ENCODE data around the gene ASMTL.
A peak's percentile ranks its signal among the peaks of the same experiment; 100 is the strongest.

Gene ASMTL

GRCh38 chrX:1403228-1403627 is 49.5 kb downstream of the ASMTL start:
- TF ChIP-seq POLR2A (IDR thresholded peaks at IDR 0.05; ENCODE audit: low read depth, low read length): no peak
- DNase-seq (ENCODE audit: insufficient read length, low spot score): no peak
- no peak for FAIRE-seq

DNA sequence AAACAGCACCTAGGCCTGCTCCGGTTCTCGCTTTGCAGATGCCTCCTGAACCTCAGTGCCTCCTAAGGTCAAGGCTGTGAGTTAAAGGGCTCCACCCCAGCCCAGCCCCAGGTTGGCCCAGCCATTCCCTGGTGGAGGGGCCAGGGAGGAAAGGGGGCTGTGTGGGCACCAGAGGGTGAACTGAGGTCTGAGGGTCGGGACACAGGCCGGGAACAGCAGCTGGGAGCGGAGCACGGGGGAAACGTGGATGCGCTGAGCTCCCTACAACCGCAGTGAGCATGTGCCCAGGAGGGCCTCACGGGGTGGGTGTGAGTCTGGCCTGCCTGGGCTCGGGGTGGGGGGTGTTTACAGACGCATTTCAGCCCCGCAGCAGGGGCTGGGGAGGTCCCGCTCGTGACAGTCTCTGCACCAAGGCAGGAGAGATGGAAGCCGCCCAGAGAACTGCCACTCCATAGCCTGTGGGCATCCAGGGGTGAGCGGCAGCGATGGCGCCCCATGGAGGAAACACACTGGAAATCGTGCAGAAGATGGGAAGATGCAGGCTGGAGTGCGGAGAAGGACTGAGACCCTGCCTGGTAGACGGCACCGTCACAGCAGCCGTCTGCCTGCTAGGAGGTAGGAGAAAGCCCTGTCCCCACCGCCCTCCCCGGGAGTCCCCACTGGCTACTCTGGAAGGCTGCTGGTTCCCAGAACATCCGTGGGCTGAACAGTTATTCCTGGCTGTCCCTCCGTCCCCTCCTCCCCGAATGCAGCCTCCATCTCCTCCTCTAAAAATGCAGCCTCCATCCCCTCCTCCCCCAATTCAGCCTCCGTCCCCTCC is 50.9 kb downstream of the ASMTL start:
- no peak for TF ChIP-seq POLR2A (IDR thresholded peaks at IDR 0.05; ENCODE audit: low read depth, low read length)
- no peak for FAIRE-seq
- DNase-seq (ENCODE audit: insufficient read length, low spot score): no peak

- no peak for TF ChIP-seq POLR2A (IDR thresholded peaks at IDR 0.05; ENCODE audit: low read depth, low read length)
- FAIRE-seq: no peak
- DNase-seq (ENCODE audit: insufficient read length, low spot score): no peak
These were observed 51.8 kb downstream of the ASMTL start for GRCh38 chrX:1400742-1401471.

GRCh38 chrX:1400049-1400448 is 52.7 kb downstream of the ASMTL start:
- no peak for FAIRE-seq
- no peak for TF ChIP-seq POLR2A (IDR thresholded peaks at IDR 0.05; ENCODE audit: low read depth, low read length)
- no peak for DNase-seq (ENCODE audit: insufficient read length, low spot score)

DNA sequence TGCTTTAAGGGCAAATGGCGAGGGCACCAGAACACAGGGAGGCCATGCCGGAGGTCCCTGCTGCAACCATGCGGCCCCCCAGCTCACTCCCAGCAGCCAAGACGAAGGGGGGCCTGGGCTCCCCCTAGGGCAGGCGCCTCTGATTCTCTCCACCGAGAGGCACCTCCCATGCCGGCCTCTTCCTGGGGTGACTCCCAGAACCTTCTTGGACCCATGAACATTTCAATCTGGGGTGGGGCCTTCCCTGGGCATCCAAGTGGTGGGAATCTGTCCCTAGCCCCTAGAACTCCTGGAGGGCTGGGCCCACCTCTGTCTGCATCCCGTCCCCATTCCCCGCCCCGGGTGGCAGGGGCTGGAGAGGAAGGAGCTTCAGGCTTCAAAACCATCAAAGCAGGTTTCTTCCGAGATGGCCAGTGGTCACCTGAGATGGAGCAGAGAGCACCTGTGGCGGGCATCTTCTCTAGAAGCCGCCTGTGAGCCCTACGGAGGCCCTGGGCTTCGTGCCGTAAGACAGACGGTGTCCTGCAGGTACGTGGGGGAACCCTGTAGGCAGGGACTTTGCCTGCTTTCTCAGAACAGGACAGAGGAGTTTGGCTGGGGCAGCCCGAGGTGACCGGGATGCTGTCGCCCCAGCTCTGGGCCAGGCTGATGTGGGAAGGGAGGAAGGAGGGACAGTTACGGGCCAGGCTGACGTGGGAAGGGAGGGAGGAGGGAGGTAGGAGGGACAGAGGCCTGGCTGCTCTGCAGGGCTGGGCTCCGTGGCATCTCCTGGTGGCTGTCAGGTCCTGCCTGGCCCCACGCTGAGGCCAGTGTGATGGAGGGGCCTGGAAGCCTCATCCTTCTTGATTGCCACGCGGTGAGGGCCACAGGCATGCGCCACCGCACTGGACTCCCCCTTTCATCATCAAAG is 54.0 kb downstream of the ASMTL start:
- no peak for DNase-seq (ENCODE audit: insufficient read length, low spot score)
- FAIRE-seq: no peak
- no peak for TF ChIP-seq POLR2A (IDR thresholded peaks at IDR 0.05; ENCODE audit: low read depth, low read length)

- FAIRE-seq: no peak
These were observed 55.1 kb downstream of the ASMTL start for GRCh38 chrX:1397441-1398270.

DNA sequence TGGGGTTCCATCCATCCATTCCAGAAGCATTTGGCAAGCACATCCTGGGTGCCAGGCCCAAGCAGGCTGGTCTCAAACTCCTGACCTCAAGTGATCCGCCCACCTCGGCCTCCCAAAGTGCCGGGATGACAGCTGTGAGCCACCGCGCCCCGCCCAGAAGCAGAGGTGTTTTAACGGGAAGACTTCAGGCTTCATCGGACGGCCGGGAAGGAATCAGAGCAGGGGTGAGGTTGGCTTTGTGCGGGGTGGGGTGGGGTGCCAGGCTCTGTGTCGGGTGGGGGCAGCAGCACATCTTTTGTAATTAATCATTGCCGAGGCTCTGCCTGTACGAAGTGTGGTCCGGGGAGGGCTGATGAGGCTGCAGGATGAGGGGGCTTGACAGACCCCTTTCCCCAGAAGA is 55.7 kb downstream of the ASMTL start:
- TF ChIP-seq POLR2A (IDR thresholded peaks at IDR 0.05; ENCODE audit: low read depth, low read length): no peak
- FAIRE-seq (no peak), DNase-seq (ENCODE audit: insufficient read length, low spot score) (no peak)

More at GRCh38 chrX:1397441-1398270, 55.1 kb downstream of the ASMTL start:
- TF ChIP-seq POLR2A (IDR thresholded peaks at IDR 0.05; ENCODE audit: low read depth, low read length): no peak
- DNase-seq (ENCODE audit: insufficient read length, low spot score): no peak

DNA sequence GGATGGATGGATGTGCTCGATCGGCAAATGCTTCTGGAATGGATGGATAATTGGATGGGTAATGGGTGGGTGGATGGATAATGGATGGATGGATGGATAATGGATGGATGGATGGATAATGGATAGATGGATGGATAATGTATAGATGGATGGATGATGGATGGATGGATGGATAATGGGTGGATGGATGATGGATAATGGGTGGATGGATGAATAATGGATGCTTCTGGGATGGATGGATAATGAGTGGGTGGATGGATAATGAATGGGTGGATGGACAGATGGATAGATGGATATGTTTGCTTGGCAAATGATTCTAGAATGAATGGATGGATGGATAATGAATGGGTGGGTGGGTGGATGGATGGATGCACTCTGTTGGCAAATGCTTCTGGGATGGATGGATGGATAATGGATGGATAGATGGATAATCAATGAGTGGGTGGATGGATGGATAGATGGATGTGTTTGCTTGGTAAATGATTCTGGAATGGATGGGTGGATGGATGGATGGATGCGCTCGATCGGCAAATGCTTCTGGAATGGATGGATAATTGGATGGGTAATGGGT is 57.0 kb downstream of the ASMTL start:
- no peak for TF ChIP-seq POLR2A (IDR thresholded peaks at IDR 0.05; ENCODE audit: low read depth, low read length)
- FAIRE-seq: no peak

GRCh38 chrX:1394731-1395501 is 57.8 kb downstream of the ASMTL start:
- FAIRE-seq: no peak
- DNase-seq (ENCODE audit: insufficient read length, low spot score): no peak
- TF ChIP-seq POLR2A (IDR thresholded peaks at IDR 0.05; ENCODE audit: low read depth, low read length): no peak

More for the DNA sequence above, 57.0 kb downstream of the ASMTL start:
- DNase-seq (ENCODE audit: insufficient read length, low spot score): no peak

DNA sequence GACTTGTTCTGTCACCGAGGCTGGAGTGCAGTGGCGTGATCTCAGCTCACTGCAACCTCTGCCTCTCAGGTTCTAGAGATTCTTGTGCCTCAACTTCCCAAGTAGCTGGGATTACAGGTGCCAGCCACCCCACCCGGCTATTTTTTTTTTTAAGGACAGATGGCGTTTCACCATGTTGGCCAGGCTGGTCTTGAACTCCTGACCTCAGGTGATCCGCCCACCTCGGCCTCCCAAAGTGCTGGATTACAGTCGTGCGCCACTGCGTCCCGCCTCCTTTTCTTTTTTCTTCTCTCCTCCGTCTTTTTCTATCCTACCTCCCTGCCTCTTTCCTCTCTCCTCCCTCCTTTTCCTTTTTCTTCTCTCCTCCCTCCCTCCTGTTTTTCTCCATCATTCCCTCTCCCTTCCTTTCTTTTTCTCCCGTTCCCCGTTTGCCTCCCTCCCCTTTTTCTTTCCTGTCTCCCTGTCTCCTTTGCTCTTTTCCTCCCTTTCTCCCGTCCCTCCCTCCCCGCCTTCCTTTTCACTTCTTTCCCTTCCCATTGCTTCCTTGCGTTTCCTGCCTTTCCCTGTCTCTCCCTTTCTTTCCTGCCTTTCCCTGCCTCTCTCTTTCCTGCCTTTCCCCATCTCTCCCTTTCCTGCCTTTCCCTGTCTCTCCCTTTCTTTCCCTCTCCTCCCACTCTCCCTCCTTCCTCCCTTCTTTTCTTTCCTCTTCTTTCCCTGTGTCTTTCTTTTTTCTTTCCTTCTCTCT is 58.7 kb downstream of the ASMTL start:
- no peak for TF ChIP-seq POLR2A (IDR thresholded peaks at IDR 0.05; ENCODE audit: low read depth, low read length)
- DNase-seq (ENCODE audit: insufficient read length, low spot score): no peak
- FAIRE-seq: no peak

- no peak for FAIRE-seq
- peak; percentile 41 for TF ChIP-seq POLR2A (IDR thresholded peaks at IDR 0.05; ENCODE audit: low read depth, low read length)
- DNase-seq (ENCODE audit: insufficient read length, low spot score): no peak
These were observed 60.2 kb downstream of the ASMTL start for GRCh38 chrX:1392376-1393068.
